ENCODE measurements around the gene CBX5.
"Not testable (repeated sequence)": the region's sequence is repeated elsewhere in the genome, so short reads cannot be mapped to it uniquely, and the experiment has no call there.

GRCh38 chr12:54312309-54312708 lies 32.4 kb upstream of the CBX5 start:
- TF ChIP-seq CTCF (IDR thresholded peaks at IDR 0.05; ENCODE audit: low read length); EZH2 (IDR thresholded peaks at IDR 0.05; ENCODE audit: borderline replicate concordance, low read length): not testable (repeated sequence)
